Right ventricle myocardium superior (tissue), 1 donor: ENCODE measurements around the gene CAMK2G. TPM values are rescaled to one million over a fixed set of nuclear protein-coding genes. Genes with fewer than 3 reads are reported as not detected.
A peak's percentile ranks its signal among the peaks of the same experiment; 100 is the strongest.
"Not testable (repeated sequence)": the region's sequence is repeated elsewhere in the genome, so short reads cannot be mapped to it uniquely, and the experiment has no call there.

Experiments
- ATAC-seq: fragments of 200-7000 bp; cut with Tn5 transposase; one replicate; pipeline ENCODE4 v1.9.1; 2020; ENCODE audit warnings: mild to moderate bottlenecking; ENCODE audit not compliant: poor library complexity
- DNase-seq: peaks from one replicate; pipeline ENCODE4 v3.0.0-alpha.2; 2020
- intact Hi-C: fragments of 100-400 bp; cut with DNase I; formaldehyde crosslinking; loops from one replicate; pipeline ENCODE4 v1.11.2; 2022
- total RNA-seq: library from RNA; stranded (reverse); fragmentation: NEBNext Ultra II Directional; extraction: Animal tissue kit (Norgen Biotek cat#: 25700); gene quantifications from one replicate; pipeline ENCODE4 v1.2.1, GENCODE V29; 2021
- donor health status: DM: no; HTN: yes; CAD: no; lungs with severe emphysema.

CAMK2G gene
- total RNA-seq, 1 donor from 2014 or later: 11.2 TPM

GRCh38 chr10:73808021-73808815 is 66.1 kb downstream of the CAMK2G start:
- DNase-seq: peak; percentile 28
- intact Hi-C loops: no loop called here
- ATAC-seq: no peak

GRCh38 chr10:73807471-73807870 is 66.9 kb downstream of the CAMK2G start:
- DNase-seq (peak; percentile 42), ATAC-seq (no peak)
- intact Hi-C loops: no loop called here

- intact Hi-C loops: no loop called here
- ATAC-seq (no peak), DNase-seq (peak; percentile 19)
Observed at GRCh38 chr10:73806176-73806950, 68.0 kb downstream of the CAMK2G start.

- intact Hi-C loops: no loop called here
- DNase-seq (peak; percentile 1), ATAC-seq (no peak)
Observed at GRCh38 chr10:73803680-73804286, 70.6 kb downstream of the CAMK2G start.

GRCh38 chr10:73802276-73802991 is 71.9 kb downstream of the CAMK2G start:
- DNase-seq (peak; percentile 15), ATAC-seq (no peak)
- intact Hi-C loops: no loop called here

GRCh38 chr10:73801253-73801590 is 73.1 kb downstream of the CAMK2G start:
- intact Hi-C loops: no loop called here
- no peak for DNase-seq
- no peak for ATAC-seq

GRCh38 chr10:73800560-73801252 is 73.6 kb downstream of the CAMK2G start:
- intact Hi-C loops: no loop called here
- peak; percentile 38 for DNase-seq
- ATAC-seq: no peak

- DNase-seq (peak; percentile 16), ATAC-seq (no peak)
- intact Hi-C loops: no loop called here
Observed at GRCh38 chr10:73799899-73800559, 74.3 kb downstream of the CAMK2G start.

GRCh38 chr10:73798927-73799560 is 75.3 kb downstream of the CAMK2G start:
- DNase-seq (peak; percentile 37), ATAC-seq (peak; percentile 8)

GRCh38 chr10:73798087-73798486 is 76.3 kb downstream of the CAMK2G start:
- intact Hi-C loops: no loop called here
- DNase-seq: peak; percentile 15
- no peak for ATAC-seq

More at GRCh38 chr10:73798927-73799560, 75.3 kb downstream of the CAMK2G start:
- intact Hi-C loops: no loop called here

GRCh38 chr10:73797324-73798025 is 76.9 kb downstream of the CAMK2G start:
- DNase-seq (peak; percentile 14), ATAC-seq (no peak)
- intact Hi-C loops: no loop called here

- DNase-seq (no peak), ATAC-seq (no peak)
- intact Hi-C loops: no loop called here
Observed at GRCh38 chr10:73796766-73797165, 77.6 kb downstream of the CAMK2G start.

GRCh38 chr10:73796035-73796434 is 78.3 kb downstream of the CAMK2G start:
- DNase-seq, ATAC-seq, intact Hi-C loops: not testable (repeated sequence)

GRCh38 chr10:73795491-73795890 is 78.9 kb downstream of the CAMK2G start:
- DNase-seq, ATAC-seq, intact Hi-C loops: not testable (repeated sequence)

GRCh38 chr10:73793456-73793855 is 80.9 kb downstream of the CAMK2G start:
- DNase-seq (no peak), ATAC-seq (no peak)
- intact Hi-C loops: no loop called here

- intact Hi-C loops: no loop called here
- ATAC-seq (no peak), DNase-seq (no peak)
Observed at GRCh38 chr10:73791871-73792400, 82.4 kb downstream of the CAMK2G start.
